ENCODE results near the gene ACACB. TPM values are rescaled to one million over a fixed set of nuclear protein-coding genes. Genes with fewer than 3 reads are reported as not detected.
A peak's percentile ranks its signal among the peaks of the same experiment; 100 is the strongest.

ACACB gene
- total and polyA plus RNA-seq, 8 donors: 12.5 to 21.3 (median 15.8) TPM

- no peak overlapping the region for H3K27ac ChIP-seq
- H3K27me3 ChIP-seq: no peaks in the 10 kb centered on the region
- no peak for DNase-seq
- intact Hi-C loops (cut with DNase I): no loop called here
- H3K4me3 ChIP-seq: no peak overlapping the region
- ATAC-seq: no peak
- no peaks in the 10 kb centered on the region for H3K9me3 ChIP-seq
- peaks cover 0 to 52% of the 10 kb centered on the region in 2 donors for H3K36me3 ChIP-seq
- H3K4me1 ChIP-seq: no peaks in the 10 kb centered on the region
- no peak for TF ChIP-seq CTCF (IDR thresholded peaks at IDR 0.05)
Observed at GRCh38 chr12:109240365-109240764, 124.0 kb downstream of the ACACB start.

GRCh38 chr12:109241936-109242335 is 125.5 kb downstream of the ACACB start:
- DNase-seq (no peak), ATAC-seq (no peak)
- Histone ChIP-seq H3K4me1 (no peaks in the 10 kb centered on the region), H3K27ac (no peak overlapping the region), H3K36me3 (peaks cover 0 to 60% of the 10 kb centered on the region in 2 donors), H3K4me3 (no peak overlapping the region), H3K9me3 (no peaks in the 10 kb centered on the region), H3K27me3 (no peaks in the 10 kb centered on the region)
- intact Hi-C loops (cut with DNase I): no loop called here
- TF ChIP-seq CTCF (IDR thresholded peaks at IDR 0.05): no peak

GRCh38 chr12:109244073-109244472 is 127.7 kb downstream of the ACACB start:
- DNase-seq (peak in 1 of 4 donors; percentile 3), ATAC-seq (no peak)
- H3K4me3 ChIP-seq: no peak overlapping the region
- H3K36me3 ChIP-seq: peaks cover 0 to 51% of the 10 kb centered on the region in 2 donors
- no peak for TF ChIP-seq CTCF (IDR thresholded peaks at IDR 0.05)
- no peaks in the 10 kb centered on the region for H3K9me3 ChIP-seq
- no peaks in the 10 kb centered on the region for H3K27me3 ChIP-seq
- H3K4me1 ChIP-seq: no peaks in the 10 kb centered on the region
- no peak overlapping the region for H3K27ac ChIP-seq
- intact Hi-C loops (cut with DNase I): no loop called here

- DNase-seq (no peak), ATAC-seq (no peak)
- H3K27ac ChIP-seq: no peak overlapping the region
- TF ChIP-seq CTCF (IDR thresholded peaks at IDR 0.05): no peak
- no peaks in the 10 kb centered on the region for H3K9me3 ChIP-seq
- intact Hi-C loops (cut with DNase I): no loop called here
- no peak overlapping the region for H3K4me3 ChIP-seq
- H3K36me3 ChIP-seq: peaks cover 0 to 34% of the 10 kb centered on the region in 2 donors
- H3K27me3 ChIP-seq: no peaks in the 10 kb centered on the region
- H3K4me1 ChIP-seq: no peaks in the 10 kb centered on the region
Observed at GRCh38 chr12:109246221-109246620, 129.8 kb downstream of the ACACB start.

GRCh38 chr12:109247831-109248654 is 131.7 kb downstream of the ACACB start:
- Histone ChIP-seq H3K27me3 (no peaks in the 10 kb centered on the region), H3K27ac (no peak overlapping the region), H3K4me1 (no peaks in the 10 kb centered on the region), H3K4me3 (no peak overlapping the region), H3K36me3 (peaks cover 0 to 25% of the 10 kb centered on the region in 2 donors), H3K9me3 (no peaks in the 10 kb centered on the region)
- ATAC-seq: no peak
- no peak for TF ChIP-seq CTCF (IDR thresholded peaks at IDR 0.05)
- intact Hi-C loops (cut with DNase I): no loop called here
- DNase-seq: no peak
